ENCODE data around the gene DTNBP1. TPM values are rescaled to one million over a fixed set of nuclear protein-coding genes. Genes with fewer than 3 reads are reported as not detected.

The DTNBP1 gene
- total and polyA plus RNA-seq, 2 donors (not counting 3 experiments of a cell fraction or from before 2014, with no cell fraction given) = 24.3 to 28.9 TPM

DNA sequence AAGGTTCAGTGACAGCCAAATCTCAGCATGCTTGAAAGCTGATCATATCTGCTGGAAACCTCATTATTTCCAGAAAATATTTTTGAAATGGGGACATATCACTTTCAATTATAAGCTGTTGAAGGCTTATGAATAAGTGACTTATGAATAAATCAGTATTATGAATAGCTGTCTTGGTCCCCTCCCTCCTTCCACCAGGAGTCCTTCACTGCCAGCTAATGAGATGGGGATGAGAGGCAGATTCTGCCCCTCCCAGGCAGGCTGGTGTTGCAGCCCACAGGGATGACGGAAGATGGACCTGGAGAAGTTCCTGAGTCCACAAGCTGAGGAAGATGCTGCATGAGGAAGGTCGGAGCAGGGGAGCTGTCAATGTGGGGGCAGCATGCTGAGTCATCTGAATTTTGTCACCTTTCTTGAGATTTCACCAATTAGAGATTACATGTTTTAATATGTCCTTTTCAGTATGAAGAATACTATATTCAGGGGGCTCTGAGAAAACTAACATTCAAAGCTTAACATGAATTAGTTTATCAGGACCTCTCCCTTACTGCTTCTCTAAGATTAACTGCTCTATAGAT lies 112.2 kb downstream of the DTNBP1 start:
- Histone ChIP-seq H2AFZ (ENCODE audit: low read depth, low read length) (no peak overlapping the region), H3K9me1 (replicated peaks; ENCODE audit: control insufficient read depth, extremely low read depth, insufficient read depth, low read length) (no peaks in the 10 kb centered on the region), H3K9me3 (replicated peaks; ENCODE audit: control insufficient read depth, insufficient read depth, low read length) (no peaks in the 10 kb centered on the region), H4K20me1 (replicated peaks; ENCODE audit: control insufficient read depth, extremely low read depth, insufficient read depth, low read length) (no peaks in the 10 kb centered on the region), H3K27ac (ENCODE audit: insufficient read depth, low read depth, low read length) (peak overlapping the region; percentile 62), H3K27me3 (ENCODE audit: control insufficient read depth in 2 of 2, insufficient read depth in 2 of 2, low read length in 2 of 2) (no peaks in the 10 kb centered on the region), H3K4me1 (ENCODE audit: control insufficient read depth, extremely low read depth, insufficient read depth, low read length) (peaks cover 41% of the 10 kb centered on the region), H3K4me3 (replicated peaks in 1 of 3; ENCODE audit: insufficient read depth in 1 of 3, low read depth in 1 of 3, low read length in 3 of 3) (no peak overlapping the region), H3K79me2 (ENCODE audit: control insufficient read depth, insufficient read depth, low read length) (no peaks in the 10 kb centered on the region), H3K9ac (replicated peaks; ENCODE audit: extremely low read depth, insufficient read depth, low read length) (no peak overlapping the region), H3K36me3 (ENCODE audit: control insufficient read depth in 2 of 2, extremely low read depth in 1 of 2, insufficient read depth in 2 of 2, low read length in 2 of 2) (no peaks in the 10 kb centered on the region), H3K4me2 (ENCODE audit: insufficient read depth, low read length) (no peak overlapping the region)
- no peak for FAIRE-seq
- intact Hi-C loops (cut with micrococcal nuclease) (loop anchor here (5.0 to 10.0 kb wide), 3 partner anchors 48 to 654 kb away; partner anchors contain the start of gene JARID2), dilution Hi-C loops (cut with MboI; ENCODE audit: extremely low pct_ligation_motif_present, low sequenced_read_pairs) (no loop called here)
- POLR2A ChIA-PET = no interaction called here
- TF ChIP-seq, protein P1, sequence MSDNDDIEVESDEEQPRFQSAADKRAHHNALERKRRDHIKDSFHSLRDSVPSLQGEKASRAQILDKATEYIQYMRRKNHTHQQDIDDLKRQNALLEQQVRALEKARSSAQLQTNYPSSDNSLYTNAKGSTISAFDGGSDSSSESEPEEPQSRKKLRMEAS (IDR thresholded peaks at IDR 0.05; ENCODE audit: insufficient read depth, insufficient read length) = no peak
- no peak for TF ChIP-seq CTCF (IDR thresholded peaks at IDR 0.05; ENCODE audit: extremely low read depth in 1 of 2, insufficient read depth in 1 of 2, low read depth in 1 of 2, low read length in 2 of 2)
- no peak for TF ChIP-seq FOS (IDR thresholded peaks at IDR 0.05; ENCODE audit: borderline replicate concordance, insufficient read depth, low read length)
- TF ChIP-seq POLR2A (IDR thresholded peaks at IDR 0.05; ENCODE audit: low read depth, low read length) = no peak
- TF ChIP-seq POLR2AphosphoS5 (IDR thresholded peaks at IDR 0.05; ENCODE audit: insufficient read depth, low read depth, low read length) = no peak
- no peak for TF ChIP-seq MYC (IDR thresholded peaks at IDR 0.05; ENCODE audit: low read depth, low read length)
- no peak for TF ChIP-seq JUN (IDR thresholded peaks at IDR 0.05; ENCODE audit: borderline replicate concordance, insufficient read depth, insufficient read length, low read depth)
- no peak for TF ChIP-seq EZH2 (IDR thresholded peaks at IDR 0.05; ENCODE audit: borderline replicate concordance, low read depth, low read length, severe bottlenecking)
- TF ChIP-seq GATA2 (IDR thresholded peaks at IDR 0.05; ENCODE audit: insufficient read depth, insufficient read length, low read depth, low read length) = no peak
- no peak for DNase-seq (ENCODE audit: low read depth, low spot score)
- BruUV-seq (replicated peaks) = no TSS peak
- CTCF ChIA-PET = interaction anchor here (0.9 to 1.5 kb wide), 7 partner anchors 9 to 87 kb away, joined by 3 to 5 read pairs (median 3); no protein-coding TSS in a partner anchor
